HG03432 (cell line): Measurements from ENCODE around the gene ICAM3.
"Not testable (repeated sequence)": the region's sequence is repeated elsewhere in the genome, so short reads cannot be mapped to it uniquely, and the experiment has no call there.

ENCODE experiments used
- ATAC-seq: cut with Tn5 transposase; IDR thresholded peaks from one replicate; pipeline ENCODE4 v1.9.1; 2021; ENCODE audit warnings: mild to moderate bottlenecking, moderate library complexity; ENCODE audit not compliant: unreplicated experiment

Gene ICAM3

GRCh38 chr19:10346509-10346908 lies 7.1 kb upstream of the ICAM3 start:
- ATAC-seq, result no peak

DNA sequence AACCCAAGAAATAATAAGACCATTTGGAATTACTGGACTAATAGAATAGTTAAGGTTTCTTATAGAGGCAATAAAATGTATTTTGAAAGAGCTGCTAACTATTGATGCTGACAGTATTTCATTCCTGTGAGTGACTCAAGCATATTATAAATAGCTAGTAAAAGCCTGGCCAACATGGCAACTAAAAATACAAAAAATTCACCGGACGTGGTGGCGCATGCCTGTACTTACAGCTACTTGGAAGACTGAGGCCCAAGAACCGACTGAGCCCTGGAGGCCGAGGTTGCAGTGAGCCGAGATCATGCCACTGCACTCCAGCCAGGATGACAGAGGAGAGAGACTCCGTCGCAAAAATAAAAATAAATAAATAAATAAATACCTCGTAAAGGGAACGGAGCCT lies 5.4 kb upstream of the ICAM3 start:
- no peak for ATAC-seq

DNA sequence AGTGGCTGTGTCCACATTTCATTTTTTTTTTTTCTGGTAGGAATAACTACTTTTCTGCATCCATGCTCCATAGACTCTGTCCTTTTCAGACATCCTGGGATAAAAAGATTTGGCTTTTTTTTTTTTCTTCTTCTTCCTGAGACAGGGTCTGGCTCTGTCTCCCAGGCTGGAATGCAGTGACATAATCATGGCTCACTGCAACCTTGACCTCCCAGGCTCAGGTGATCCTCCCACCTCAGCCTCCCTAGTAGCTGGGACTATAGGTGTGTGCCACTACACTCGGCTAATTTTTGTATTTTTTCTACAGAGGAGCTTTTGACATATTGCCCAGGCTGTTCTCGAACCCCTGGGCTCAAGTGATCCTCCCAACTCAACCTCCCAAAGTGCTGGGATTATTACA lies 4.1 kb upstream of the ICAM3 start:
- ATAC-seq, result no peak

- no peak for ATAC-seq
Observed at GRCh38 chr19:10339977-10340376, 553 bp upstream of the ICAM3 start.

DNA sequence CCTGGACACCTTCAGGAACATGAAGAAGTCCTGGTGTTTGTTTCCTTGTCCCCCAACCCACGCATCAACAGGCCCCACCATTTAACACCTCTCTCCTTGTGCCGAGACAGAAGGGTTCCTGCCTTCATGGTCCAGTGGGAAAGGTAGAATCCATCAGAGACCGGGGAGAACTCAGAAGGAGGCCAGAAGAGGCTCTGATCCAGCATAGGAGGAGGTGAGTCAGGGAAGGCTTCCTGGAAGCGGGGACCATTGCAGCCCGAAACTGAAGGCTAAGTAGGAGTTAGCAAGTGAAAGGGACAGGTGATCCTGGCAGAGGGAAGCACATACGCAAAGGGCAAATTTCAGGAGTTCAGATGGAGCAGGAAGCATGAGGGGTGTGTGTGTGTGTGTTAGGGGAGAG lies 484 bp downstream of the ICAM3 start:
- ATAC-seq, result no peak

- ATAC-seq, result not testable (repeated sequence)
Observed at GRCh38 chr19:10336725-10337124, 2.7 kb downstream of the ICAM3 start.

GRCh38 chr19:10335352-10335985 lies 4.0 kb downstream of the ICAM3 start:
- no peak for ATAC-seq

GRCh38 chr19:10334588-10335351 lies 4.7 kb downstream of the ICAM3 start:
- no peak for ATAC-seq

DNA sequence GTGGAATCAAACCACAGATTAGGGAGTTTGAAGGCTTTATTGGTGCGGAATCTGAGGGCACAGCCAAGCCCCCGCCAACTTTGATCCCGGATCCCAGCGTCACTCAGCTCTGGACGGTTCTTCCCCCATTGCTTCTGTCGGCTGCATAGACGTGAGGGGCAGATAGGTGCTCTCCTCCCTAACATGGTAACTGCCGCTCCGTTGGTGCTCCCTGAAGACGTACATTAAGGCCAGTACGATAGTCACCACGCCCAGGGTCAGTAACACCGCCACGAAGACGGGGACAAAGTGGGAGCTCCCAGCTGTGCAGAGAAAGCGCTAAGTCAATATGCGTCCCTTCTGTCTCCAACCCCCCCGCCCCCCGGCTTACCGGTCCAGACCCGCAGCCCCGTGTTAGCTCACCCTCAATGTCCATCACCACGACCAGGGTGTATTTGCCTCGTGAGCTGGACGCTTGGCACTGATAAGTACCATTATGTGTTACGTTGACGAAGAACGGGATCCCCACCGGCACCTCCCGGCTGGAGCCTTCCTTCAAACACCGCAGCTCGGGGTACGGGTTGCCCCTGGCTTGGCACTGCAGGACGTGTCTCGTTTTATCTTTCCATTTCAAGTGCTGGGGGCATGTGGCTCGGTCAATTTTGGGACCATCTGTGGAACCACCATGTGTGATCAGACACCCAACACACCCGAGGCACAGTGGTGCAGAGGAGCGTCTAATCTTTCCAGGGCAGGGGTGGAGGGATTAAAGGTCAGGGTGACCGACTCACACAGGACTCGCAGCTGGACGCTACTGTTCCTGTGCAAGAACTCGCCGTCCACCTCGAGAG lies 5.5 kb downstream of the ICAM3 start:
- peak; percentile 5 for ATAC-seq

- peak; percentile 80 for ATAC-seq
Observed at GRCh38 chr19:10332965-10333757, 6.3 kb downstream of the ICAM3 start, which contains the start of gene RAVER1. Gene RAVER1 (minus strand): TSS chr19:10333529. CDS start chr19:10333507, 22 bp downstream.

DNA sequence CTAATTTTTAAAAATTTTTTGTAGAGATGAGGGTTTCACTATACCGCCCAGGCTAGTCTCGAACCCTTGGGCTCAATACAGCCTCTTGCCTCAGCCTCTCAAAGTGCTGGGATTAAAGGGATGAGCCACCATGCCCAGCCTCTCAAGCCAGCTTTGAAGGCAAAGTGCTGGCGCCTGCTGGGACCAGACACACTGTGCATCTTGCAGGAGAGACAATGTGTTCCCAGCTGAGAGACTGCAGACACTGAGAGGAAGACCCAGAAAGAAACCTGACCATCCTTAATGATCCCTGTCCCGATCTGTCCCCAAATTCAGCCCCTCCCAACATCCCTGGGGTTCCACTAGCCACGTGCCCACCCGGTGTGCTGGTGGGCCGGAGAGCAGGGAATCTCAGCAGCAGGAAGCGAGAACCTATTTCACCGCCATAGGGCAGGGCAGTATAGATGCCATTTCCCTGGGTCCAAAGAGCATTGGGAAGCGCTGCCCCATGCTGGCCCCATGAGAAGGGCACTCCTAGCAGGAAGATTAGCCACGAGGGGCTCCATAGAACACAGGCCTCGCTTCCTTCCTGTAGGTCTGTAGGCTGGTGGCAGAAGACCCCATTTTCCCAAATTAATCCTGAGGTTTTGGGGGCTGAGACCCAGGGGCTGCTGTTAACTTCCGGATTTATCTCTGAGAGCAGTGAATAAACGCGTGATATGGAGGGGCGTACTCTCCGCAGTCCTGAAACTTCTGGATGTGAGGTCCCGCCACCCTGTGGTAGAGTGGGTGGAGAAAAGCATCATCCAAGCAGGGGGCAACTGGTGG lies 7.1 kb downstream of the ICAM3 start:
- no peak for ATAC-seq

DNA sequence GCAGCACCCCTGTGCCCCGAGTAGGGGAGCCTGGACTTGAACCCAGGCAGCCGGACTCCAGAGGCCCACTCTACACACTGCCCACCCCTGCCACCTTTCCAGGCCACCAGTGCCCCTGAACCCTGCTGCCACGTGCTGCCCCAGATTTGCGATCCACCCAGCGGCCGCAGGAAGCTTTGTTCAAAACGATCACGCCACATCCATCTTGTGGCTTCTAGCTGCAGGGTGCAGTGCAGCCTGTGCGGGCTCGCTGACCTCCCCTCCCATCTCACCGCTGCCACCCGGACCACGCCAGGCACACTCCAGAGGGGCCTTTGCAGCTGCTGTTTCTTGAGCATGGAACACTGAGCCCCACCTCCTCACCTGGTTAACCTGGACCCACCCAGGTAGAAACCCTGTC lies 9.9 kb downstream of the ICAM3 start:
- ATAC-seq, result no peak

GRCh38 chr19:10328558-10329429 lies 10.6 kb downstream of the ICAM3 start:
- ATAC-seq, result no peak

DNA sequence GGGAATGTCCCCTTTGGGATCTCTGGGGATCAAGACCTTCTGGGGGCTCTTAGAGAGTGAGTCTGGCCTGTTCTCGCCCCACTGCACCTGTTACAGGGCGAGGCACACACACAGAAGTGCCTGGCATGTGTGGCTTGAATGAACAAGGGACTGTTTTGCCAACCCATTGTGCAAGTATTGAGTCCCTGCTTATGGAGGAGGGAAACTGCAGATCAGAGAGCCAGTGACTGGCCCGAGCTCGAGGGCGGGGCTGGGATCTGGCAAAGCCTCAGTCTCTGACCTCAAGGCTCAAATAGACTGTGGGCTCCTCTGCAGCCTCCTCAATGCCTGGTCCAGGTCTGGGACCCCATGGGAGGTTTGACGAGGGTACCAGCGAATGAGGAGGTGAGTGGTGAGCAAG lies 11.6 kb downstream of the ICAM3 start:
- ATAC-seq, result no peak

DNA sequence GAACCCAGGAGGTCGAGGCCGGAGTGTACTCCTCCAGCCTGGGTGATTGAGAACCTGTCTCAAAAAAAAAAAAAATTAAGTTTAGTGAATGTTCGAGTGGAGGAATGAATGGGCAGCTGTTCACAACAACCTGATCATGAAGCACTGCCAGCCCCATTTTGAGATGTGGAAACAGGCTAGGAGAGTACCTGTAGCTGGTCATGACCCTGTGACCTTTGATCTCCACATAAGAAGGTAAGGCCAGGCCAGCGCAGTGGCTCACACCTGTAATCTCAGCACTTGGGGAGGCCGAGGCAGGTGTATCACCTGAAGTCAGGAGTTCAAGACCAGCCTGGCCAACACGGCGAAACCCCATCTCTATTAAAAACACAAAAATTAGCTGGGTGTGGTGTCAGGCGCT lies 13.7 kb downstream of the ICAM3 start:
- ATAC-seq, result no peak

- no peak for ATAC-seq
Observed at GRCh38 chr19:10321874-10322835, 17.3 kb downstream of the ICAM3 start.

DNA sequence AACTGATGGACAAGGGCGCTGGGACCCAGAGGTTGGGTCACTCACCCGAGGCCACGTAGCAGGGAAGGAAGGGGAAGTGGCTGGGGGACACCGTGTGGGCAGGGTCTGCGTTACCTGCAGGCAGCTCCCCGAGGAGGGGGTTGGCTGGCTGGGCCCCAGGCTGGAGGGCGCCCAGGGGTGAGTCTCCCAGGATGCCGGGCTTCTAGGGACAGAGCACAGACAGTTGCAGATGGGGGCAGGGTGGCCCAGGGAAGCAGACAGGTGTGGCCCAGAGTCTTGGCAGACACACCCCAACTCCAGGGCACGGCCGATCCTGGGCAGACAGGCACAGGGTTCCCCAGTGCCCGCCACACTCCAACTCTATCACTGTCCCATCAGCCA lies 18.0 kb downstream of the ICAM3 start:
- ATAC-seq, result no peak
